Neural cell (in vitro differentiated cells): Measurements from ENCODE around the gene SUFU. TPM values are rescaled to one million over a fixed set of nuclear protein-coding genes. Genes with fewer than 3 reads are reported as not detected.

ENCODE experiments used
- H2AFZ ChIP-seq: fragments of 200-600, 300-800 bp; sonication (generic), shearing (Covaris generic); 2 replicates; pipeline ENCODE4 v1.6.0; 2014; ENCODE audit warnings: low read depth, mild to moderate bottlenecking, antibody characterized with exemption, low read length, moderate library complexity
- H3F3A ChIP-seq: fragments of 200-600 bp; shearing (Covaris generic); 2 replicates; pipeline ENCODE4 v1.6.1; 2016; ENCODE audit warnings: mild to moderate bottlenecking, moderate library complexity, mixed read lengths, antibody characterized with exemption, low read length; ENCODE audit not compliant: insufficient read depth, poor library complexity, severe bottlenecking
- H3K27ac ChIP-seq: fragments of 200-600, 300-800 bp; sonication (generic), shearing (Covaris generic); 2 replicates; pipeline ENCODE4 v1.5.1; 2014; ENCODE audit warnings: mild to moderate bottlenecking, low read length, moderate library complexity
- H3K27me3 ChIP-seq: fragments of 300-800, 200-600 bp; sonication (generic), shearing (Covaris generic); 2 replicates; pipeline ENCODE4 v1.6.0; 2014; ENCODE audit warnings: mild to moderate bottlenecking, low read depth, low read length, moderate library complexity; ENCODE audit not compliant: insufficient read depth
- H3K36me3 ChIP-seq: fragments of 300-800, 200-600 bp; sonication (generic), shearing (Covaris generic); 2 replicates; pipeline ENCODE4 v1.5.1; 2014; ENCODE audit warnings: mild to moderate bottlenecking, antibody characterized with exemption, low read length, moderate library complexity; ENCODE audit not compliant: insufficient read depth
- H3K4me2 ChIP-seq: fragments of 300-800, 200-600 bp; sonication (generic), shearing (Covaris generic); 2 replicates; pipeline ENCODE4 v1.6.0; 2014; ENCODE audit warnings: mild to moderate bottlenecking, low read length
- H3K4me3 ChIP-seq: fragments of 300-800, 200-600 bp; sonication (generic), shearing (Covaris generic); 2 replicates; pipeline ENCODE4 v1.5.1; 2014; ENCODE audit warnings: mild to moderate bottlenecking, low read length, moderate library complexity
- H3K79me2 ChIP-seq: fragments of 200-600 bp; shearing (Covaris generic); replicated peaks from 2 replicates; pipeline ENCODE4 v1.6.0; 2014; ENCODE audit warnings: mild to moderate bottlenecking, low read length, moderate library complexity; ENCODE audit not compliant: insufficient read depth
- H3K9ac ChIP-seq: fragments of 300-800, 200-600 bp; sonication (generic), shearing (Covaris generic); 2 replicates; pipeline ENCODE4 v1.6.1; 2016; ENCODE audit warnings: mild to moderate bottlenecking, low read length, mixed read lengths
- H3K9me2 ChIP-seq: fragments of 200-600 bp; shearing (Covaris generic); 2 replicates; pipeline ENCODE4 v1.6.1; 2016; ENCODE audit warnings: mild to moderate bottlenecking, low read length, mixed read lengths; ENCODE audit not compliant: insufficient read depth
- H3K9me3 ChIP-seq: fragments of 200-600, 300-800 bp; sonication (generic), shearing (Covaris generic); 2 replicates; pipeline ENCODE4 v1.6.1; 2016; ENCODE audit warnings: mild to moderate bottlenecking, mixed run types, low read length, moderate library complexity, mixed read lengths
- H4K20me1 ChIP-seq: fragments of 200-600 bp; shearing (Covaris generic); 2 replicates; pipeline ENCODE4 v1.6.1; 2016; ENCODE audit warnings: mild to moderate bottlenecking, mixed run types; ENCODE audit not compliant: insufficient read depth
- CTCF ChIP-seq: fragments of 450-650 bp; IDR thresholded peaks from 2 replicates; pipeline ENCODE4 v1.5.1; 2014; ENCODE audit warnings: antibody characterized with exemption, mild to moderate bottlenecking, moderate library complexity; ENCODE audit not compliant: poor library complexity, severe bottlenecking
- EP300 ChIP-seq: fragments of 450-650 bp; conservative IDR thresholded peaks from 2 replicates; pipeline ENCODE4 v1.6.1; 2014; ENCODE audit warnings: antibody characterized with exemption, mild to moderate bottlenecking, moderate library complexity; ENCODE audit not compliant: poor library complexity, severe bottlenecking
- EZH2 ChIP-seq: fragments of 200-600, 300-800 bp; shearing (Covaris generic), sonication (generic); IDR thresholded peaks from 2 replicates; pipeline ENCODE4 v1.6.1; 2014; ENCODE audit warnings: antibody characterized with exemption, low read length, borderline replicate concordance, mild to moderate bottlenecking; ENCODE audit not compliant: insufficient read depth, poor library complexity, severe bottlenecking
- MXI1 ChIP-seq: fragments of 450-650 bp; conservative IDR thresholded peaks from 2 replicates; pipeline ENCODE4 v1.6.1; 2014; ENCODE audit warnings: antibody characterized with exemption, mild to moderate bottlenecking; ENCODE audit not compliant: poor library complexity, severe bottlenecking
- POLR2AphosphoS5 ChIP-seq: IDR thresholded peaks from 2 replicates; pipeline ENCODE4 v1.6.1; 2012
- RAD21 ChIP-seq: fragments of 450-650 bp; conservative IDR thresholded peaks from 2 replicates; pipeline ENCODE4 v1.6.1; 2014; ENCODE audit warnings: antibody characterized with exemption, mild to moderate bottlenecking, moderate library complexity
- REST ChIP-seq: IDR thresholded peaks from 2 replicates; pipeline ENCODE4 v1.6.1; 2012; ENCODE audit warnings: borderline replicate concordance
- SMC3 ChIP-seq: fragments of 450-650 bp; conservative IDR thresholded peaks from 2 replicates; pipeline ENCODE4 v1.6.1; 2014; ENCODE audit warnings: antibody characterized with exemption, mild to moderate bottlenecking, moderate library complexity; ENCODE audit not compliant: poor library complexity
- TAF1 ChIP-seq: IDR thresholded peaks from 2 replicates; pipeline ENCODE4 v1.6.1; 2012; ENCODE audit warnings: low read depth
- polyA plus RNA-seq: library from polyadenylated mRNA; depleted of rRNA; stranded (reverse); fragments of >200 nt; gene quantifications from 2 replicates; pipeline ENCODE4 v1.2.3, GENCODE V29; 2014

The SUFU gene
- polyA plus RNA-seq, 1 donor from 2014 or later, result 4.8 TPM

- H3K9me3 ChIP-seq, result no peaks in the 10 kb centered on the region
- H3K27me3 ChIP-seq, result no peaks in the 10 kb centered on the region
- H3K9me2 ChIP-seq, result no peaks in the 10 kb centered on the region
- H3K27ac ChIP-seq, result no peak overlapping the region
- H2AFZ ChIP-seq, result no peak overlapping the region
- no peak for TF ChIP-seq POLR2AphosphoS5
- TF ChIP-seq SMC3, result no peak
- no peak for TF ChIP-seq REST
- TF ChIP-seq CTCF, result no peak
- TF ChIP-seq MXI1, result no peak
- TF ChIP-seq RAD21, result no peak
- TF ChIP-seq EZH2, result no peak
- TF ChIP-seq TAF1, result no peak
- TF ChIP-seq EP300, result no peak
- no peaks in the 10 kb centered on the region for H3F3A ChIP-seq
- no peak overlapping the region for H3K4me3 ChIP-seq
- no peak overlapping the region for H3K9ac ChIP-seq
- H4K20me1 ChIP-seq, result no peaks in the 10 kb centered on the region
- no peak overlapping the region for H3K4me2 ChIP-seq
- no peaks in the 10 kb centered on the region for H3K36me3 ChIP-seq
- no peaks in the 10 kb centered on the region for H3K79me2 ChIP-seq
These were observed 10.9 kb downstream of the SUFU start for GRCh38 chr10:102514487-102515311.

GRCh38 chr10:102515724-102516123, 12.0 kb downstream of the SUFU start:
- Histone ChIP-seq H3K4me3 (no peak overlapping the region), H3K36me3 (no peaks in the 10 kb centered on the region), H3K9me2 (no peaks in the 10 kb centered on the region), H2AFZ (no peak overlapping the region), H3F3A (no peaks in the 10 kb centered on the region), H3K79me2 (no peaks in the 10 kb centered on the region), H3K9ac (no peak overlapping the region), H3K4me2 (no peak overlapping the region), H4K20me1 (no peaks in the 10 kb centered on the region), H3K27me3 (no peaks in the 10 kb centered on the region), H3K9me3 (no peaks in the 10 kb centered on the region), H3K27ac (no peak overlapping the region)
- TF ChIP-seq EZH2, result no peak
- TF ChIP-seq TAF1, result no peak
- TF ChIP-seq POLR2AphosphoS5, result no peak
- TF ChIP-seq REST, result no peak
